ENCODE data around the gene MB.

GRCh38 chr22:35593891-35594470 lies 23.1 kb downstream of the MB start:
- no peak for TF ChIP-seq POLR2A (IDR thresholded peaks at IDR 0.05)
- TF ChIP-seq, protein P1, sequence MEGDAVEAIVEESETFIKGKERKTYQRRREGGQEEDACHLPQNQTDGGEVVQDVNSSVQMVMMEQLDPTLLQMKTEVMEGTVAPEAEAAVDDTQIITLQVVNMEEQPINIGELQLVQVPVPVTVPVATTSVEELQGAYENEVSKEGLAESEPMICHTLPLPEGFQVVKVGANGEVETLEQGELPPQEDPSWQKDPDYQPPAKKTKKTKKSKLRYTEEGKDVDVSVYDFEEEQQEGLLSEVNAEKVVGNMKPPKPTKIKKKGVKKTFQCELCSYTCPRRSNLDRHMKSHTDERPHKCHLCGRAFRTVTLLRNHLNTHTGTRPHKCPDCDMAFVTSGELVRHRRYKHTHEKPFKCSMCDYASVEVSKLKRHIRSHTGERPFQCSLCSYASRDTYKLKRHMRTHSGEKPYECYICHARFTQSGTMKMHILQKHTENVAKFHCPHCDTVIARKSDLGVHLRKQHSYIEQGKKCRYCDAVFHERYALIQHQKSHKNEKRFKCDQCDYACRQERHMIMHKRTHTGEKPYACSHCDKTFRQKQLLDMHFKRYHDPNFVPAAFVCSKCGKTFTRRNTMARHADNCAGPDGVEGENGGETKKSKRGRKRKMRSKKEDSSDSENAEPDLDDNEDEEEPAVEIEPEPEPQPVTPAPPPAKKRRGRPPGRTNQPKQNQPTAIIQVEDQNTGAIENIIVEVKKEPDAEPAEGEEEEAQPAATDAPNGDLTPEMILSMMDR (IDR thresholded peaks at IDR 0.05): no peak

All from Peyer's patch (tissue), 4 donors.